HG03045 (cell line): ENCODE measurements around the gene PPP2R2C.

Source experiments
- ATAC-seq: cut with Tn5 transposase; IDR thresholded peaks from one replicate; pipeline ENCODE4 v1.9.1; 2021; ENCODE audit warnings: mild to moderate bottlenecking, moderate library complexity; ENCODE audit not compliant: unreplicated experiment

PPP2R2C gene

GRCh38 chr4:6277139-6277802 lies 195.1 kb downstream of the PPP2R2C start:
- ATAC-seq = no peak

GRCh38 chr4:6275898-6276806 lies 196.3 kb downstream of the PPP2R2C start:
- no peak for ATAC-seq

GRCh38 chr4:6275351-6275750 lies 197.1 kb downstream of the PPP2R2C start:
- no peak for ATAC-seq

- no peak for ATAC-seq
Measured at GRCh38 chr4:6273661-6273990, 198.8 kb downstream of the PPP2R2C start.

GRCh38 chr4:6272863-6273660 lies 199.4 kb downstream of the PPP2R2C start:
- no peak for ATAC-seq

- ATAC-seq = no peak
Measured at GRCh38 chr4:6271701-6272465, 200.5 kb downstream of the PPP2R2C start.

GRCh38 chr4:6271206-6271605 lies 201.2 kb downstream of the PPP2R2C start:
- no peak for ATAC-seq

- no peak for ATAC-seq
Measured at GRCh38 chr4:6270636-6271121, 201.7 kb downstream of the PPP2R2C start.
